GM19025 (cell line): ENCODE measurements around the gene TMOD3.
A peak's percentile ranks its signal among the peaks of the same experiment; 100 is the strongest.

Experiments used
- ATAC-seq: cut with Tn5 transposase; IDR thresholded peaks from one replicate; pipeline ENCODE4 v1.9.1; 2021; ENCODE audit warnings: mild to moderate bottlenecking, low read depth, moderate library complexity; ENCODE audit not compliant: unreplicated experiment

The TMOD3 gene

GRCh38 chr15:51825698-51826097 is 3.8 kb upstream of the TMOD3 start:
- ATAC-seq = no peak

GRCh38 chr15:51828621-51829375 is 655 bp upstream of the TMOD3 start:
- ATAC-seq = no peak

- no peak for ATAC-seq
Observed at GRCh38 chr15:51830276-51830806, 888 bp downstream of the TMOD3 start.

- no peak for ATAC-seq
Observed at GRCh38 chr15:51833772-51834171, 4.3 kb downstream of the TMOD3 start.

GRCh38 chr15:51837792-51838251 is 8.4 kb downstream of the TMOD3 start:
- ATAC-seq = peak; percentile 76

GRCh38 chr15:51838270-51838669 is 8.8 kb downstream of the TMOD3 start:
- ATAC-seq = peak; percentile 11

GRCh38 chr15:51840692-51841091 is 11.2 kb downstream of the TMOD3 start:
- no peak for ATAC-seq

- no peak for ATAC-seq
Observed at GRCh38 chr15:51841406-51842040, 12.1 kb downstream of the TMOD3 start.

GRCh38 chr15:51842265-51842664 is 12.8 kb downstream of the TMOD3 start:
- no peak for ATAC-seq

- no peak for ATAC-seq
Observed at GRCh38 chr15:51842852-51843737, 13.6 kb downstream of the TMOD3 start.

GRCh38 chr15:51844747-51845426 is 15.4 kb downstream of the TMOD3 start:
- ATAC-seq = no peak

GRCh38 chr15:51846066-51846462 is 16.6 kb downstream of the TMOD3 start:
- ATAC-seq = no peak

- ATAC-seq = no peak
Observed at GRCh38 chr15:51846463-51847230, 17.2 kb downstream of the TMOD3 start.

- no peak for ATAC-seq
Observed at GRCh38 chr15:51848811-51849210, 19.4 kb downstream of the TMOD3 start.

- no peak for ATAC-seq
Observed at GRCh38 chr15:51849860-51850259, 20.4 kb downstream of the TMOD3 start.

GRCh38 chr15:51853998-51854397 is 24.5 kb downstream of the TMOD3 start:
- ATAC-seq = no peak

- ATAC-seq = no peak
Observed at GRCh38 chr15:51855612-51856011, 26.2 kb downstream of the TMOD3 start.

GRCh38 chr15:51856714-51857380 is 27.4 kb downstream of the TMOD3 start:
- no peak for ATAC-seq
